IMR-90 (cell line): ENCODE results near the gene PTTG1IP2. TPM values are rescaled to one million over a fixed set of nuclear protein-coding genes. Genes with fewer than 3 reads are reported as not detected.
A peak's percentile ranks its signal among the peaks of the same experiment; 100 is the strongest.

Experiments used
- ATAC-seq: fragments of 200-7000 bp; cut with Tn5 transposase; 2 replicates; pipeline ENCODE4 v1.9.1; 2020; ENCODE audit warnings: low read depth, mild to moderate bottlenecking, moderate library complexity
- BruUV-seq: library from RNA; stranded (reverse); fragments of 400-500 nt; replicated peaks from 2 replicates; lab custom pipeline; 2021; lab: Mats Ljungman, UMichigan
- CTCF ChIA-PET: fragments of 300-600 bp; formaldehyde crosslinking; extraction: SDS; loops from one replicate; lab custom pipeline; 2021; ENCODE audit warnings: antibody characterized with exemption; lab: Yijun Ruan, JAX
- POLR2A ChIA-PET: fragments of 300-600 bp; sonication (Branson Sonifier 250); formaldehyde crosslinking; loops from one replicate; lab custom pipeline; 2022; ENCODE audit warnings: antibody characterized with exemption; ENCODE audit not compliant: unreplicated experiment; lab: Charles Lee
- DNase-seq: peaks from one replicate; pipeline ENCODE4 v3.0.0; 2013
- H2AFZ ChIP-seq: replicated peaks from 2 replicates; pipeline ENCODE3; 2013; ENCODE audit warnings: low read length, mild to moderate bottlenecking; ENCODE audit not compliant: poor library complexity
- H2AK5ac ChIP-seq: 2 replicates; pipeline ENCODE4 v1.6.1; 2013; ENCODE audit warnings: low read depth, low read length, inconsistent platforms
- H2AK9ac ChIP-seq: replicated peaks from 2 replicates; pipeline ENCODE3; 2013; ENCODE audit warnings: mild to moderate bottlenecking, low read depth, low read length, moderate library complexity; ENCODE audit not compliant: poor library complexity
- H2BK120ac ChIP-seq: 2 replicates; pipeline ENCODE4 v1.6.1; 2013; ENCODE audit warnings: low read depth, low read length, inconsistent platforms
- H2BK15ac ChIP-seq: 3 replicates; pipeline ENCODE4 v1.6.1; 2013; ENCODE audit warnings: low read depth, low read length, inconsistent platforms
- H2BK20ac ChIP-seq: 2 replicates; pipeline ENCODE4 v1.6.1; 2013; ENCODE audit warnings: low read depth, mild to moderate bottlenecking, inconsistent platforms, low read length, moderate library complexity
- H2BK5ac ChIP-seq: 2 replicates; pipeline ENCODE4 v1.6.1; 2013; ENCODE audit warnings: mild to moderate bottlenecking, low read depth, low read length, inconsistent platforms; ENCODE audit not compliant: poor library complexity, severe bottlenecking
- H3K14ac ChIP-seq: replicated peaks from 2 replicates; pipeline ENCODE4 v1.6.1; 2013; ENCODE audit warnings: low read depth, low read length, inconsistent platforms
- H3K18ac ChIP-seq: 2 replicates; pipeline ENCODE4 v1.6.1; 2013; ENCODE audit warnings: low read depth, low read length, control low read depth
- H3K23ac ChIP-seq: 2 replicates; pipeline ENCODE4 v1.6.1; 2013; ENCODE audit warnings: low read depth, low read length, inconsistent platforms
- H3K27ac ChIP-seq: 2 replicates; pipeline ENCODE4 v1.5.1; 2013; ENCODE audit warnings: mild to moderate bottlenecking, control low read depth, low read length; ENCODE audit not compliant: insufficient read depth
- H3K27me3 ChIP-seq: 2 replicates; pipeline ENCODE4 v1.6.1; 2013; ENCODE audit warnings: low read length; ENCODE audit not compliant: control insufficient read depth, insufficient read depth
- H3K36me3 ChIP-seq: 2 replicates; pipeline ENCODE4 v1.6.1; 2013; ENCODE audit warnings: low read length, mixed read lengths; ENCODE audit not compliant: control insufficient read depth, insufficient read depth
- H3K4ac ChIP-seq: 2 replicates; pipeline ENCODE4 v1.6.1; 2013; ENCODE audit warnings: low read depth, low read length, inconsistent platforms
- H3K4me1 ChIP-seq: 2 replicates; pipeline ENCODE4 v1.6.1; 2013; ENCODE audit warnings: low read length, mixed read lengths; ENCODE audit not compliant: control insufficient read depth, insufficient read depth
- H3K4me2 ChIP-seq: 2 replicates; pipeline ENCODE4 v1.6.1; 2013; ENCODE audit warnings: low read depth, mild to moderate bottlenecking, control low read depth, low read length, moderate library complexity
- H3K4me3 ChIP-seq: 2 replicates; pipeline ENCODE4 v1.5.1; 2013; ENCODE audit warnings: low read depth, mild to moderate bottlenecking, control low read depth, low read length, moderate library complexity; ENCODE audit not compliant: insufficient read depth
- H3K56ac ChIP-seq: 2 replicates; pipeline ENCODE4 v1.6.1; 2013; ENCODE audit warnings: low read length, inconsistent platforms; ENCODE audit not compliant: insufficient read depth; ENCODE audit errors: extremely low read depth
- H3K79me1 ChIP-seq, 2 experiments: 2 replicates each; pipeline ENCODE4 v1.6.1; 2013; ENCODE audit warnings: low read length in 2 of 2, inconsistent platforms in 1 of 2, low read depth in 1 of 2
- H3K9ac ChIP-seq: 2 replicates; pipeline ENCODE4 v1.6.1; 2013; ENCODE audit warnings: low read depth, low read length, control low read depth
- H3K9me1 ChIP-seq: 2 replicates; pipeline ENCODE4 v1.6.1; 2013; ENCODE audit warnings: low read length, inconsistent platforms; ENCODE audit not compliant: insufficient read depth
- H3K9me3 ChIP-seq: 2 replicates; pipeline ENCODE4 v1.6.1; 2013; ENCODE audit warnings: low read length; ENCODE audit not compliant: control insufficient read depth, insufficient read depth
- H4K20me1 ChIP-seq: 2 replicates; pipeline ENCODE4 v1.6.1; 2013; ENCODE audit warnings: low read length, inconsistent platforms; ENCODE audit not compliant: insufficient read depth
- H4K5ac ChIP-seq: 2 replicates; pipeline ENCODE4 v1.6.1; 2013; ENCODE audit warnings: mild to moderate bottlenecking, low read depth, low read length, control low read depth
- H4K8ac ChIP-seq, 2 experiments: 2 replicates each; pipeline ENCODE4 v1.6.1; 2013; ENCODE audit warnings: low read depth in 2 of 2, low read length in 2 of 2, control low read depth in 1 of 2, inconsistent platforms in 1 of 2
- H4K91ac ChIP-seq: 2 replicates; pipeline ENCODE4 v1.6.1; 2013; ENCODE audit warnings: low read depth, low read length, inconsistent platforms; ENCODE audit not compliant: insufficient read depth
- CHD1 ChIP-seq: IDR thresholded peaks from 2 replicates; pipeline ENCODE4 v1.6.1; 2012; ENCODE audit warnings: low read depth, low read length, improper control_type of control experiment
- POLR2A ChIP-seq: IDR thresholded peaks from 2 replicates; pipeline ENCODE4 v1.6.1; 2012; ENCODE audit warnings: mild to moderate bottlenecking, low read depth, low read length
- RAD21 ChIP-seq: IDR thresholded peaks from 2 replicates; pipeline ENCODE4 v1.6.1; 2012; ENCODE audit warnings: low read length, improper control_type of control experiment
- SMC3 ChIP-seq: fragments of 150-350 bp; IDR thresholded peaks from 2 replicates; pipeline ENCODE4 v1.6.1; 2016; ENCODE audit warnings: low read depth, mild to moderate bottlenecking, antibody characterized with exemption, low read length, moderate library complexity
- WGBS, 2 experiments: methylation state at CpG; one replicate each; pipeline versions ENCODE4 v1.1.5 to v1.1.7; 2013; ENCODE audit warnings: missing lambda C conversion rate in 2 of 2; ENCODE audit not compliant: insufficient read length in 1 of 2; ENCODE audit errors: extremely low coverage in 2 of 2; 5-methylcytosine and 5-hydroxymethylcytosine counted together
- dilution Hi-C: fragments of 300-500 bp; cut with HindIII; formaldehyde crosslinking; loops from one replicate; pipeline ENCODE4 v1.14.3; 2018; ENCODE audit warnings: low sequenced_read_pairs; ENCODE audit not compliant: unreplicated experiment
- in situ Hi-C: fragments of 300-500 bp; cut with MboI; formaldehyde crosslinking; loops from 3 replicates; pipeline ENCODE4 v1.14.3; 2019; ENCODE audit warnings: low sequenced_read_pairs, inconsistent platforms, mixed read lengths
- intact Hi-C: fragments of 100-400 bp; cut with micrococcal nuclease; formaldehyde crosslinking; loops from 2 replicates; pipeline ENCODE4 v1.10.0; 2022
- polyA plus RNA-seq, 3 experiments: library from polyadenylated mRNA; depleted of rRNA; stranded (reverse); fragments of >200 nt; gene quantifications; 2 replicates each; pipeline ENCODE4 v1.2.3, GENCODE V29; 2012; ENCODE audit warnings: low replicate concordance in 1 of 3
- total RNA-seq: library from RNA; depleted of rRNA; stranded (reverse); fragments of >200 nt; gene quantifications from 2 replicates; pipeline ENCODE4 v1.2.3, GENCODE V29; 2012
- TF ChIP-seq, protein P1 (sequence below): conservative IDR thresholded peaks from 2 replicates; pipeline ENCODE4 v1.5.1; 2012; ENCODE audit warnings: mild to moderate bottlenecking, low read depth, low read length, improper control_type of control experiment

The PTTG1IP2 gene
- total and polyA plus RNA-seq, 2 of the 4 experiments (the other 2 are of a cell fraction) = not detected

DNA sequence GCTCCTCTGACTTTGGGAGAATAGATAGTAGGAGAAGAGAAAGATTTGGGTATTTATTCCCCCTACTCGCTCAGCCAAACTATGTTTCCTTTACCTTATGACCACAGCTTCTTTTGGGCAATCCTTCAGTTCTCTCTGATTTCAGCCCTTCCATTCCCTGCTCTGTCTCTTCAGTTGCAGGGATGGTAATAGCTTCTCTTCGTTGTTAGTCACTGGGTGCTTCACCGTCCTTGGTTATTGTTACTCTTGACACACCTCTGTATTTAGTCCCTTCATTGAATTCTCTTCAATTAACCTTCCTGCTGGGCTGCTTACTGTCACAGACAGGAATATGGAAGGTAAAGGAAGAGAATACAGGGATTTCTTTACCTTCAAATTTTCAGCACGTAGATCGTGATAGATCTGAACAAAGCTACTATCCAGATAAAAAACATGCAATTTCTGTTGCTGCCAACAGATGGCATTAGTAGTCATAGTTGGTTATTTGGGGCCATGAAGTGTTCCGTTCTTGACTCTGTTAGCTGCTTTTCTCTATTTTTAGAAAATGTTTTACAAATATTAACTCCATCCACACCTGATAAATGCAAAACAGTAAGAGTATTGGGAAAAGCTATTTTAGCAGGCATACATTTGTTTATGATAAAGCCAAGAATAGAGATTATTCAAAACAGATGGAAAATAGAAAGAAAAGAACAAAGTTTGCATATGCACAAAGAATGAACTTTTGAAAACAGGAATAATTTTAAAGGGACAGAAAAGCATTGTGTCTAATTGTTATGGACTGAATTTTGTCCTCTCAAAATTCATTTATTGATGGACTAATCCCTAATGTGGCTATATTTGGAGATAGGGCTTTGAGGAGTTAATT is 14.0 kb upstream of the PTTG1IP2 start:
- H2BK15ac ChIP-seq = no peak overlapping the region
- no peak overlapping the region for H3K9ac ChIP-seq
- no peak overlapping the region for H3K14ac ChIP-seq
- CTCF ChIA-PET = interaction anchor here (0.6 to 1.9 kb wide), 9 partner anchors 10 to 672 kb away, joined by 3 to 12 read pairs (median 3); no protein-coding TSS in a partner anchor
- no peaks in the 10 kb centered on the region for H3K9me3 ChIP-seq
- no peaks in the 10 kb centered on the region for H4K20me1 ChIP-seq
- DNase-seq = peak; percentile 57
- no peaks in the 10 kb centered on the region for H3K36me3 ChIP-seq
- intact Hi-C loops (loop anchor here (1.0 to 10.0 kb wide), 4 partner anchors 141 to 579 kb away; partner anchors contain the start of gene CDK14), dilution Hi-C loops (no loop called here), in situ Hi-C loops (loop anchor here (10.0 kb wide), 1 partner anchor 569 kb away; no protein-coding TSS in a partner anchor)
- peak; percentile 89 for ATAC-seq
- no peak overlapping the region for H2AK5ac ChIP-seq
- no peaks in the 10 kb centered on the region for H3K4me1 ChIP-seq
- no peak overlapping the region for H2AK9ac ChIP-seq
- H3K27ac ChIP-seq = no peak overlapping the region
- no peaks in the 10 kb centered on the region for H3K79me1 ChIP-seq
- H3K4me3 ChIP-seq = peak overlapping the region; percentile 23; the same call in 1 of the 2 replicates
- no peaks in the 10 kb centered on the region for H3K9me1 ChIP-seq
- no peak overlapping the region for H2BK20ac ChIP-seq
- no peak for TF ChIP-seq CHD1
- TF ChIP-seq, protein P1, sequence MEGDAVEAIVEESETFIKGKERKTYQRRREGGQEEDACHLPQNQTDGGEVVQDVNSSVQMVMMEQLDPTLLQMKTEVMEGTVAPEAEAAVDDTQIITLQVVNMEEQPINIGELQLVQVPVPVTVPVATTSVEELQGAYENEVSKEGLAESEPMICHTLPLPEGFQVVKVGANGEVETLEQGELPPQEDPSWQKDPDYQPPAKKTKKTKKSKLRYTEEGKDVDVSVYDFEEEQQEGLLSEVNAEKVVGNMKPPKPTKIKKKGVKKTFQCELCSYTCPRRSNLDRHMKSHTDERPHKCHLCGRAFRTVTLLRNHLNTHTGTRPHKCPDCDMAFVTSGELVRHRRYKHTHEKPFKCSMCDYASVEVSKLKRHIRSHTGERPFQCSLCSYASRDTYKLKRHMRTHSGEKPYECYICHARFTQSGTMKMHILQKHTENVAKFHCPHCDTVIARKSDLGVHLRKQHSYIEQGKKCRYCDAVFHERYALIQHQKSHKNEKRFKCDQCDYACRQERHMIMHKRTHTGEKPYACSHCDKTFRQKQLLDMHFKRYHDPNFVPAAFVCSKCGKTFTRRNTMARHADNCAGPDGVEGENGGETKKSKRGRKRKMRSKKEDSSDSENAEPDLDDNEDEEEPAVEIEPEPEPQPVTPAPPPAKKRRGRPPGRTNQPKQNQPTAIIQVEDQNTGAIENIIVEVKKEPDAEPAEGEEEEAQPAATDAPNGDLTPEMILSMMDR = peak; percentile 70
- TF ChIP-seq RAD21 = peak; percentile 72
- no peak for TF ChIP-seq POLR2A
- TF ChIP-seq SMC3 = peak; percentile 72
- H4K5ac ChIP-seq = no peak overlapping the region
- no peak overlapping the region for H4K91ac ChIP-seq
- H2BK120ac ChIP-seq = no peak overlapping the region
- WGBS, 2 experiments = no CpG with 5 or more reads among the region's 6 CpGs
- no peak overlapping the region for H3K18ac ChIP-seq
- BruUV-seq = no TSS peak
- no peaks in the 10 kb centered on the region for H3K27me3 ChIP-seq
- H3K23ac ChIP-seq = no peak overlapping the region
- no peak overlapping the region for H3K56ac ChIP-seq
- POLR2A ChIA-PET = no interaction called here
- H2AFZ ChIP-seq = no peak overlapping the region
- no peak overlapping the region for H4K8ac ChIP-seq
- no peak overlapping the region for H2BK5ac ChIP-seq
- peak overlapping the region; percentile 78; the same call in 1 of the 2 replicates for H3K4me2 ChIP-seq
- no peak overlapping the region for H3K4ac ChIP-seq
